HG03135 (cell line): ENCODE results near the gene DOCK4.
"Not testable (repeated sequence)": the region's sequence is repeated elsewhere in the genome, so short reads cannot be mapped to it uniquely, and the experiment has no call there.

ENCODE experiments used
- ATAC-seq: cut with Tn5 transposase; IDR thresholded peaks from one replicate; pipeline ENCODE4 v1.9.1; 2021; ENCODE audit warnings: mild to moderate bottlenecking, moderate library complexity; ENCODE audit not compliant: unreplicated experiment

DOCK4 gene

GRCh38 chr7:111918461-111918860 is 287.7 kb downstream of the DOCK4 start:
- ATAC-seq: no peak

GRCh38 chr7:111917404-111917803 is 288.8 kb downstream of the DOCK4 start:
- not testable (repeated sequence) for ATAC-seq

DNA sequence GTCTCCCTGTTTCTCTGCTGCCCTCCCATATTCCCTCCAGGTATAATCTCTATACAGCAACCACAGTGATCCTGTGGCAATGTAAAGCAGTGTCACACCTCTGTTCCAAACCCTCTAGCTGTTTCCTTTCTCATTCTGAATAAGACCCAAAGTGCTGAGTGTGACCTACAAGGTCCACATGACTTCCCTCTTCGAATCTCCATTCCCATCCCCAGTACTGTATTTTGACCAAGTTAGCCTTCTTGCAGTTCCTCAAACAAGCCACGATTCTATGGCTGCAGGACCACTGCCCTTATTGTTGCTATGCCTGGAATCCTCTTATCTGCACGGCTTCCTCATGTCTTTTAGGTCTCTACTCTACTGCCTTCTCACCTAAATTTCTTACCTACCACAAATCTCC is 291.9 kb downstream of the DOCK4 start:
- no peak for ATAC-seq

GRCh38 chr7:111911166-111911961 is 294.8 kb downstream of the DOCK4 start:
- no peak for ATAC-seq

- ATAC-seq: no peak
Observed at GRCh38 chr7:111910656-111911055, 295.5 kb downstream of the DOCK4 start.

- ATAC-seq: not testable (repeated sequence)
Observed at GRCh38 chr7:111908673-111909072, 297.5 kb downstream of the DOCK4 start.

GRCh38 chr7:111903797-111904196 is 302.4 kb downstream of the DOCK4 start:
- no peak for ATAC-seq

- no peak for ATAC-seq
Observed at GRCh38 chr7:111903016-111903415, 303.2 kb downstream of the DOCK4 start.

DNA sequence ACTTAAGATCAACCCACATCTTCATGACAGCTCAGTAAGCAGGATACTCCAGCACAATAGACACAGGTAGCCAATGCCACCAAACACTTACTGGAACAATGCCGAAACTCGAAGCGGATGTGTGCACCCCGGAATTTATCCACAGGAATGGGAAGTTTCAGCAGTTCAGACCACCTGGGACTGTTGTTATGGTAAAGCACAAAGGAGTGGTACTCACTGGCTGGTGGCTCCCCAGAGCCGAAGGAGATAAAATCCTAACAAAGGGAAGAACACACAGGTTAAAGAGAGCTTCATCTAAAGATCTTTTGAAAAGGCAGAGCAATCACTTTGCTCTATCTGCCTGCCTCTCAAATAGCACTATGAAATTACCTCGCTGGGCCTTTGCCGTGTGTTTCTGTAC is 305.9 kb downstream of the DOCK4 start:
- ATAC-seq: no peak

- no peak for ATAC-seq
Observed at GRCh38 chr7:111895049-111895448, 311.1 kb downstream of the DOCK4 start.

- ATAC-seq: no peak
Observed at GRCh38 chr7:111894518-111894917, 311.7 kb downstream of the DOCK4 start.

- ATAC-seq: no peak
Observed at GRCh38 chr7:111893190-111893589, 313.0 kb downstream of the DOCK4 start.

GRCh38 chr7:111892588-111892987 is 313.6 kb downstream of the DOCK4 start:
- ATAC-seq: no peak

- no peak for ATAC-seq
Observed at GRCh38 chr7:111887734-111888133, 318.5 kb downstream of the DOCK4 start.

GRCh38 chr7:111886233-111886632 is 320.0 kb downstream of the DOCK4 start:
- no peak for ATAC-seq

GRCh38 chr7:111883241-111883640 is 323.0 kb downstream of the DOCK4 start:
- no peak for ATAC-seq

DNA sequence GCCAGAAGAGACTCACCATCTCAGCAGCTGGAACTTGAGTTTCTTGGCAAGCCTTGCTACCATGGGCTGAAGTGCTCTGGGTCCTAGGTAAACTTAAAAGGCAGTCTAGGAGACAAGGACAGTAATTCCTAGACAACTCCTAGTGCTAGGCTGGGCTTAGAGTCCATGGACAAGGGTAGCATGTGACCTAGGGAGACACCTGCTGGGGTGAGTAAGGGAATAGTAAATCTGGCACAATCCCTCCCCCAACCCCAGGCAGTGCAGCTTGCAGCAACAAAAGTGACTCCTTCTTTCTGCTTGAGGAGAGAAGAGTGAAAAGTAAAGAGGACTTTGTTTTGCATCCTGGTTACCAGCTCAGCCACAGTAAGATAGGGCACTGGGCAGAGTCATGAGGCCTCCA is 327.4 kb downstream of the DOCK4 start:
- no peak for ATAC-seq

DNA sequence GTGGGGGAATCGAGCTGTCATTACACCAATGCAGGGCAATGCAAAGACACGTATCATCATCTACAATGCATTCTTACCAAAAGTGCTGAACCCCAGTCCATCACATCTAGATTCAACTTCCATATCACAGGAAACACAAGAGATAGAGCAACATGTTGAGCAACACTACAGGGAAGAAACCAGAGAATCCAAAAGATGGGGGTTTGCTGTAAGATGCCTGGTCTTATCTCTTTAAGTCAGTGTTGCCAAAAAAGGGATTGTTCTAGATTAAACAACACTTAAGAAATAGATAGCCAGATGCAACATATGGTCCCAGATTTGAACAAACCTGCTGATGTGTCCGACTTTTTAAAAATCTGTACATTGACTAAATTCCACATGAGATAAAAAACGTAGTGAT is 328.3 kb downstream of the DOCK4 start:
- no peak for ATAC-seq

DNA sequence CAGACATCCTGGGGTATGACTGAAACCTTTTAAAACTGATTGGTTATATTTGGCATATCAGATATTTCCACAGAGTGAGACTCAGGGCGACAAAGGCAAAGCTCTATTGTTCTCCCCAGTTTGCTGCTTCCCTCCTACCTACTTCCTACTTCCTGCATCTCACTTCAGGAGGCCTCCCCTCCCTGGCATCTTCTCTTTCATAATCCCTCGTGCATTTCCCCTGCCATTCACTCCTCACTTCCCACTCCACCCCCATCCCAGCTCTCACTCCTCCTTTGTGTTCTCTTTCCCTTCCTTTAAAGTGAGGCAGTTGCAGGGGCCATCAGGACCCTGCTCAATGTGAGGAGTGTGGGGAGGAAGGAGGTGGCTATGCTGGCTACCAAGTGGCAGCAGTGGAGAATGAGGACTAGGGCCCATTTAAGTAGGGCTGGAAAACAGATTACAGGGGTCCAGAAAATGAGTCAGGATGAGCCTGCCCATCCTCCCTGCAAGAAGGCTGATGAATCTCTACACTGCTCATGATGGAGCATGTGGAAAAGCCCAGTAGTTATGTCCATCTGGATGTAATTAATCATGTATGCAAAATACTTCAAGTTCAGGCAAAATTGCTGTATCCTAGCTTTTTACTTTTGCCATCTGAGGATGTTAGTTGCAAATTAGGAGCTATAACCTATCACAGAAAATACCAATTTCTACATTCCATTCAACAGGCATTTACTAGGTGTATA is 332.1 kb downstream of the DOCK4 start:
- no peak for ATAC-seq

DNA sequence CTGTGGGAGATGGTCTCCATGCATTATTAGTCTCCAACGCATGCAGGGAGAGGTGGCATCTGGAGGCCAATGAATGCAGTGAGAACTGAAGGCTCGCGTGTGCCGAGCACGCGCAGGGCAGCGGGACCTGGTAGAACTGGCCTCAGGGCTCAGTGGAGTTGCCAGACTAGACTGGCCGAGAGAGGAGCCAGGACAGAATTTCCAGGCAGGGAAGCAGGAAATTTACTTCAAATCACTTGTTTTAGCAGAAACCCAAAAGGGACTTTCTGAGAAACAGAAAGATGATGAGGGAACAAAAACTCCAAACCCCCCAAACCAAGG is 332.9 kb downstream of the DOCK4 start:
- ATAC-seq: no peak

- ATAC-seq: no peak
Observed at GRCh38 chr7:111872450-111873325, 333.5 kb downstream of the DOCK4 start.

DNA sequence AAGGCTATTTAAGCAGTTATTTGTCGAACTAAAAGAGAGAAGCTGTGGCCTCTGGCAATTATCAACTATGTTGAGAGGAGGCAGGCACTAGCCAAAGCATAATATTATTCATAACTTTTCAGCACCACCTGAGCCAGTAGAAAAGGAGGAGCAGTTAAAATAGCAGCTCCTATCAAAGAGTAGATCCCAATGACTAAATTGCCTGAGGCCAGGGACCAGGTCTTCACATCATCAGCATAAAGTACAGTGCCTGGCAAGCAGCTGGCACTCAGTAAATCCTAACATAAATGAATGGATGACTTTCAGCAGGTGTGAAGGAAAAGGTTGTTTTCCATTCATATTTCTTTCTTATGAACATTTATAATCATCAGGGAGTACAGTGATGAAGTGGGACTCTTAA is 334.9 kb downstream of the DOCK4 start:
- no peak for ATAC-seq
